ENCODE data around the gene JUND. TPM values are rescaled to one million over a fixed set of nuclear protein-coding genes. Genes with fewer than 3 reads are reported as not detected.

JUND gene
- total and polyA plus RNA-seq, 3 experiments from 2014 or later = 174 to 327 (median 300) TPM

GRCh38 chr19:18259893-18260292 is 21.5 kb downstream of the JUND start:
- DNase-seq = no peak
- ChIA-PET POLR2A (no interaction called here), CTCF (interaction anchor here (1.1 to 2.0 kb wide), 2 partner anchors 8 to 51 kb away, joined by 3 to 6 read pairs; no protein-coding TSS in a partner anchor)
- peak overlapping the region in 1 of 7 donors; percentile 16 for H3K4me3 Mint-ChIP-seq
- no peaks in the 10 kb centered on the region for H3K36me3 ChIP-seq (ENCODE audit: insufficient read depth, low read length)
- H3K9me3 ChIP-seq (ENCODE audit: low read length) = no peaks in the 10 kb centered on the region
- H3K27me3 Mint-ChIP-seq = peaks cover 2 to 4% of the 10 kb centered on the region in 2 donors
- no peaks in the 10 kb centered on the region for H3K27me3 ChIP-seq (ENCODE audit: insufficient read depth, low read length, poor library complexity, severe bottlenecking)
- no peak overlapping the region for H3K27ac ChIP-seq (ENCODE audit: low read depth, low read length)
- no peak overlapping the region for H3K4me3 ChIP-seq (ENCODE audit: low read length)
- H3K27ac Mint-ChIP-seq = no peak overlapping the region
- H3K36me3 Mint-ChIP-seq = peaks cover 0 to 2% (median 0%) of the 10 kb centered on the region in 3 donors
- no peaks in the 10 kb centered on the region for H3K9me3 Mint-ChIP-seq
- peaks cover 0 to 1% (median 0%) of the 10 kb centered on the region in 3 donors for H3K4me1 Mint-ChIP-seq
- no peaks in the 10 kb centered on the region for H3K4me1 ChIP-seq (ENCODE audit: insufficient read depth, low read length)

GRCh38 chr19:18257503-18258470 is 23.6 kb downstream of the JUND start:
- Histone ChIP-seq H3K9me3 (ENCODE audit: low read length) (no peaks in the 10 kb centered on the region), H3K4me1 (ENCODE audit: insufficient read depth, low read length) (no peaks in the 10 kb centered on the region), H3K27me3 (ENCODE audit: insufficient read depth, low read length, poor library complexity, severe bottlenecking) (no peaks in the 10 kb centered on the region), H3K4me3 (ENCODE audit: low read length) (no peak overlapping the region), H3K36me3 (ENCODE audit: insufficient read depth, low read length) (no peaks in the 10 kb centered on the region), H3K27ac (ENCODE audit: low read depth, low read length) (no peak overlapping the region)
- Mint-ChIP-seq H3K36me3 (no peaks in the 10 kb centered on the region), H3K4me3 (peak overlapping the region in 1 of 7 donors; percentile 43), H3K4me1 (peaks cover 0 to 1% (median 0%) of the 10 kb centered on the region in 3 donors), H3K9me3 (no peaks in the 10 kb centered on the region), H3K27ac (no peak overlapping the region), H3K27me3 (peaks cover 8 to 17% of the 10 kb centered on the region in 2 donors)
- POLR2A ChIA-PET = no interaction called here
- CTCF ChIA-PET = interaction anchor here (1.4 kb wide), 1 partner anchor 90 kb away, joined by 3 read pairs; no protein-coding TSS in a partner anchor
- no peak for DNase-seq

- Mint-ChIP-seq H3K27ac (peak overlapping the region in 1 of 8 donors; percentile 43), H3K36me3 (no peaks in the 10 kb centered on the region), H3K4me3 (no peak overlapping the region), H3K4me1 (peaks cover 0 to 1% (median 0%) of the 10 kb centered on the region in 3 donors), H3K27me3 (peaks cover 14 to 25% of the 10 kb centered on the region in 2 donors), H3K9me3 (no peaks in the 10 kb centered on the region)
- CTCF ChIA-PET = interaction anchor here (0.8 to 11.8 kb wide), 5 partner anchors 23 to 134 kb away, joined by 3 to 116 read pairs (median 4); partner anchors contain the start of gene RAB3A
- Histone ChIP-seq H3K4me3 (ENCODE audit: low read length) (no peak overlapping the region), H3K9me3 (ENCODE audit: low read length) (no peaks in the 10 kb centered on the region), H3K27me3 (ENCODE audit: insufficient read depth, low read length, poor library complexity, severe bottlenecking) (peaks cover 8% of the 10 kb centered on the region), H3K36me3 (ENCODE audit: insufficient read depth, low read length) (no peaks in the 10 kb centered on the region), H3K27ac (ENCODE audit: low read depth, low read length) (no peak overlapping the region), H3K4me1 (ENCODE audit: insufficient read depth, low read length) (no peaks in the 10 kb centered on the region)
- DNase-seq = no peak
- POLR2A ChIA-PET = interaction anchor here (1.1 kb wide), 1 partner anchor 51 kb away, joined by 3 read pairs; the partner anchor contains the start of gene RAB3A
Observed at GRCh38 chr19:18254546-18255503, 26.6 kb downstream of the JUND start.

GRCh38 chr19:18253716-18254115 is 27.7 kb downstream of the JUND start:
- H3K27ac Mint-ChIP-seq = peak overlapping the region in 3 of 8 donors; percentile 27 to 51 (median 38)
- H3K36me3 Mint-ChIP-seq = no peaks in the 10 kb centered on the region
- no peak overlapping the region for H3K4me3 Mint-ChIP-seq
- Histone ChIP-seq H3K4me3 (ENCODE audit: low read length) (no peak overlapping the region), H3K36me3 (ENCODE audit: insufficient read depth, low read length) (no peaks in the 10 kb centered on the region), H3K27ac (ENCODE audit: low read depth, low read length) (no peak overlapping the region), H3K4me1 (ENCODE audit: insufficient read depth, low read length) (no peaks in the 10 kb centered on the region), H3K27me3 (ENCODE audit: insufficient read depth, low read length, poor library complexity, severe bottlenecking) (peaks cover 8% of the 10 kb centered on the region), H3K9me3 (ENCODE audit: low read length) (no peaks in the 10 kb centered on the region)
- DNase-seq = no peak
- POLR2A ChIA-PET = no interaction called here
- H3K9me3 Mint-ChIP-seq = no peaks in the 10 kb centered on the region
- CTCF ChIA-PET = interaction anchor here (0.8 to 11.8 kb wide), 9 partner anchors 13 to 143 kb away, joined by 3 to 116 read pairs (median 4); partner anchors contain the start of genes MPV17L2 and RAB3A
- peaks cover 14 to 25% of the 10 kb centered on the region in 2 donors for H3K27me3 Mint-ChIP-seq
- peaks cover 0 to 1% (median 0%) of the 10 kb centered on the region in 3 donors for H3K4me1 Mint-ChIP-seq

- H3K27ac Mint-ChIP-seq = no peak overlapping the region
- peaks cover 14 to 25% of the 10 kb centered on the region in 2 donors for H3K27me3 Mint-ChIP-seq
- Histone ChIP-seq H3K4me1 (ENCODE audit: insufficient read depth, low read length) (no peaks in the 10 kb centered on the region), H3K36me3 (ENCODE audit: insufficient read depth, low read length) (no peaks in the 10 kb centered on the region), H3K27ac (ENCODE audit: low read depth, low read length) (no peak overlapping the region), H3K4me3 (ENCODE audit: low read length) (no peak overlapping the region), H3K9me3 (ENCODE audit: low read length) (no peaks in the 10 kb centered on the region), H3K27me3 (ENCODE audit: insufficient read depth, low read length, poor library complexity, severe bottlenecking) (peaks cover 8% of the 10 kb centered on the region)
- no peak overlapping the region for H3K4me3 Mint-ChIP-seq
- no peak for DNase-seq
- CTCF ChIA-PET = interaction anchor here (0.8 to 11.8 kb wide), 16 partner anchors 12 to 249 kb away, joined by 3 to 116 read pairs (median 6); partner anchors contain the start of genes MPV17L2 and RAB3A
- POLR2A ChIA-PET = no interaction called here
- peaks cover 0 to 1% (median 0%) of the 10 kb centered on the region in 3 donors for H3K4me1 Mint-ChIP-seq
- no peaks in the 10 kb centered on the region for H3K36me3 Mint-ChIP-seq
- no peaks in the 10 kb centered on the region for H3K9me3 Mint-ChIP-seq
Observed at GRCh38 chr19:18253130-18253529, 28.3 kb downstream of the JUND start.

GRCh38 chr19:18252370-18252717 is 29.1 kb downstream of the JUND start:
- Histone ChIP-seq H3K4me1 (ENCODE audit: insufficient read depth, low read length) (no peaks in the 10 kb centered on the region), H3K27me3 (ENCODE audit: insufficient read depth, low read length, poor library complexity, severe bottlenecking) (peaks cover 8% of the 10 kb centered on the region), H3K9me3 (ENCODE audit: low read length) (no peaks in the 10 kb centered on the region), H3K27ac (ENCODE audit: low read depth, low read length) (no peak overlapping the region), H3K36me3 (ENCODE audit: insufficient read depth, low read length) (no peaks in the 10 kb centered on the region), H3K4me3 (ENCODE audit: low read length) (no peak overlapping the region)
- Mint-ChIP-seq H3K9me3 (no peaks in the 10 kb centered on the region), H3K4me3 (no peak overlapping the region), H3K4me1 (peaks cover 0 to 1% (median 0%) of the 10 kb centered on the region in 3 donors), H3K27ac (no peak overlapping the region), H3K27me3 (peaks cover 14 to 25% of the 10 kb centered on the region in 2 donors), H3K36me3 (no peaks in the 10 kb centered on the region)
- ChIA-PET POLR2A (interaction anchor here (1.7 kb wide), 1 partner anchor 61 kb away, joined by 8 read pairs; no protein-coding TSS in a partner anchor), CTCF (interaction anchor here (0.7 to 11.8 kb wide), 31 partner anchors 9 to 249 kb away, joined by 3 to 116 read pairs (median 5); partner anchors contain the start of genes MPV17L2 and RAB3A)
- DNase-seq = no peak

GRCh38 chr19:18251587-18252369 is 29.6 kb downstream of the JUND start:
- Histone ChIP-seq H3K4me3 (ENCODE audit: low read length) (no peak overlapping the region), H3K27ac (ENCODE audit: low read depth, low read length) (no peak overlapping the region), H3K9me3 (ENCODE audit: low read length) (no peaks in the 10 kb centered on the region), H3K27me3 (ENCODE audit: insufficient read depth, low read length, poor library complexity, severe bottlenecking) (peaks cover 8% of the 10 kb centered on the region), H3K4me1 (ENCODE audit: insufficient read depth, low read length) (no peaks in the 10 kb centered on the region), H3K36me3 (ENCODE audit: insufficient read depth, low read length) (no peaks in the 10 kb centered on the region)
- peak; percentile 66 to 85 (median 72) for DNase-seq
- Mint-ChIP-seq H3K4me3 (no peak overlapping the region), H3K9me3 (no peaks in the 10 kb centered on the region), H3K36me3 (no peaks in the 10 kb centered on the region), H3K27ac (no peak overlapping the region), H3K4me1 (peaks cover 0 to 1% (median 0%) of the 10 kb centered on the region in 3 donors), H3K27me3 (peaks cover 14 to 25% of the 10 kb centered on the region in 2 donors)
- CTCF ChIA-PET = interaction anchor here (0.6 to 11.8 kb wide), 35 partner anchors 8 to 248 kb away, joined by 3 to 116 read pairs (median 5); partner anchors contain the start of genes MPV17L2 and RAB3A
- POLR2A ChIA-PET = interaction anchor here (1.7 kb wide), 1 partner anchor 60 kb away, joined by 8 read pairs; no protein-coding TSS in a partner anchor

Data from CD8-positive, alpha-beta memory T cell (primary cell).